Ovary (tissue), 3 donors: ENCODE data around the gene MAGI1.

ENCODE experiments used
- POLR2A ChIP-seq: fragments of 450-650 bp; IDR thresholded peaks from one replicate; pipeline ENCODE4 v1.6.1; 2017; ENCODE audit warnings: antibody characterized with exemption, mild to moderate bottlenecking, moderate library complexity
- TF ChIP-seq, protein P1 (sequence below), 3 donors: fragments of 450-650 bp in 2 of 3; fragments of 200-600 bp in 1 of 3; IDR thresholded peaks; one replicate each; pipeline versions ENCODE4 v1.5.1 to v1.8.0; 2016 to 2022; ENCODE audit warnings: antibody characterized with exemption in 3 of 3, mild to moderate bottlenecking in 1 of 3
- donor health status: DM: no; HTN: no; CAD: no.

DNA sequence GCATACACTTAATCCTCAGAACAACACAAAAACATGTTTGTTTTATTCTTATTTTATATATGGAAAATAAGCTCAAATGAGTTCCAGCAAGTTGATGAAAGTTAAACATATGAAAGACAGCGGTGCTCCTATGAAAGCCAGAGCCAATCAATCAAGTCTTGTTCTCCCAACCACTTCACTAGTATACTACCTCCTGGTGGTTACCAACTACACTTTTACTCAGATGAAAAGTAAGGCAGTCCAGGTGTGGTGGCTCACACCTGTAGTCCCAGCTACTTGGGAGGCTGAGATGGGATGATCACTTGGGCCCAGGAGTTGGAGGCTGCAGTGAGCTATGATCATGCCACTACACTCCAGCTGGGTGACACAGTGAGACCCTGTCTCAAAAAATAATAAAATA lies 66.0 kb downstream of the MAGI1 start:
- no peak for TF ChIP-seq POLR2A
- TF ChIP-seq, protein P1, sequence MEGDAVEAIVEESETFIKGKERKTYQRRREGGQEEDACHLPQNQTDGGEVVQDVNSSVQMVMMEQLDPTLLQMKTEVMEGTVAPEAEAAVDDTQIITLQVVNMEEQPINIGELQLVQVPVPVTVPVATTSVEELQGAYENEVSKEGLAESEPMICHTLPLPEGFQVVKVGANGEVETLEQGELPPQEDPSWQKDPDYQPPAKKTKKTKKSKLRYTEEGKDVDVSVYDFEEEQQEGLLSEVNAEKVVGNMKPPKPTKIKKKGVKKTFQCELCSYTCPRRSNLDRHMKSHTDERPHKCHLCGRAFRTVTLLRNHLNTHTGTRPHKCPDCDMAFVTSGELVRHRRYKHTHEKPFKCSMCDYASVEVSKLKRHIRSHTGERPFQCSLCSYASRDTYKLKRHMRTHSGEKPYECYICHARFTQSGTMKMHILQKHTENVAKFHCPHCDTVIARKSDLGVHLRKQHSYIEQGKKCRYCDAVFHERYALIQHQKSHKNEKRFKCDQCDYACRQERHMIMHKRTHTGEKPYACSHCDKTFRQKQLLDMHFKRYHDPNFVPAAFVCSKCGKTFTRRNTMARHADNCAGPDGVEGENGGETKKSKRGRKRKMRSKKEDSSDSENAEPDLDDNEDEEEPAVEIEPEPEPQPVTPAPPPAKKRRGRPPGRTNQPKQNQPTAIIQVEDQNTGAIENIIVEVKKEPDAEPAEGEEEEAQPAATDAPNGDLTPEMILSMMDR (IDR thresholded peaks at IDR 0.05) = no peak
